ENCODE data around the gene NR4A3. TPM values are rescaled to one million over a fixed set of nuclear protein-coding genes. Genes with fewer than 3 reads are reported as not detected.

The NR4A3 gene
- polyA plus RNA-seq, 4 donors: 0.35 to 1.3 (median 0.45) TPM

Other genes starting within 250 kb of the NR4A3 start
- 10 to 100 TPM; 25.2 to 31.4 (median 29.4) TPM for gene STX17, start 84.8 kb downstream of the NR4A3 start, polyA plus RNA-seq (ENCODE audit: insufficient read length in 4 of 4)